Neural cell (in vitro differentiated cells): ENCODE measurements around the gene ZNF548.

ENCODE experiments used
- CTCF ChIP-seq: fragments of 450-650 bp; IDR thresholded peaks from 2 replicates; pipeline ENCODE4 v1.5.1; 2014; ENCODE audit warnings: antibody characterized with exemption, mild to moderate bottlenecking, moderate library complexity; ENCODE audit not compliant: poor library complexity, severe bottlenecking
- EP300 ChIP-seq: fragments of 450-650 bp; conservative IDR thresholded peaks from 2 replicates; pipeline ENCODE4 v1.6.1; 2014; ENCODE audit warnings: antibody characterized with exemption, mild to moderate bottlenecking, moderate library complexity; ENCODE audit not compliant: poor library complexity, severe bottlenecking
- EZH2 ChIP-seq: fragments of 200-600, 300-800 bp; shearing (Covaris generic), sonication (generic); IDR thresholded peaks from 2 replicates; pipeline ENCODE4 v1.6.1; 2014; ENCODE audit warnings: antibody characterized with exemption, low read length, borderline replicate concordance, mild to moderate bottlenecking; ENCODE audit not compliant: insufficient read depth, poor library complexity, severe bottlenecking
- POLR2AphosphoS5 ChIP-seq: IDR thresholded peaks from 2 replicates; pipeline ENCODE4 v1.6.1; 2012

- TF ChIP-seq EZH2 (no peak), CTCF (no peak), POLR2AphosphoS5 (no peak), EP300 (no peak)
Measured at GRCh38 chr19:57437931-57438330, 48.3 kb downstream of the ZNF548 start.
